ENCODE measurements around the gene HAVCR1. TPM values are rescaled to one million over a fixed set of nuclear protein-coding genes. Genes with fewer than 3 reads are reported as not detected.

The HAVCR1 gene
- total RNA-seq, 2 donors from 2014 or later, result not detected

GRCh38 chr5:157004893-157005551, 53.9 kb downstream of the HAVCR1 start:
- peaks cover 0 to 10% of the 10 kb centered on the region in 2 donors for H3K9me3 ChIP-seq
- H3K4me3 ChIP-seq, result no peak overlapping the region
- no peak for TF ChIP-seq CTCF (IDR thresholded peaks at IDR 0.05)
- no peaks in the 10 kb centered on the region for H3K4me1 ChIP-seq
- H3K36me3 ChIP-seq, result no peaks in the 10 kb centered on the region
- H3K27me3 ChIP-seq, result no peaks in the 10 kb centered on the region
- no peak for DNase-seq (ENCODE audit: low spot score)
- no peak overlapping the region for H3K27ac ChIP-seq

- no peak overlapping the region for H3K4me3 ChIP-seq
- no peaks in the 10 kb centered on the region for H3K9me3 ChIP-seq
- no peak for TF ChIP-seq CTCF (IDR thresholded peaks at IDR 0.05)
- no peaks in the 10 kb centered on the region for H3K27me3 ChIP-seq
- H3K27ac ChIP-seq, result no peak overlapping the region
- H3K36me3 ChIP-seq, result no peaks in the 10 kb centered on the region
- no peaks in the 10 kb centered on the region for H3K4me1 ChIP-seq
- DNase-seq (ENCODE audit: low spot score), result no peak
Measured at GRCh38 chr5:156991714-156992113, 67.2 kb downstream of the HAVCR1 start.

- no peak for DNase-seq (ENCODE audit: low spot score)
Measured at GRCh38 chr5:156984064-156984463, 74.9 kb downstream of the HAVCR1 start.

GRCh38 chr5:156981481-156981880, 77.4 kb downstream of the HAVCR1 start:
- Histone ChIP-seq H3K4me1 (no peaks in the 10 kb centered on the region), H3K9me3 (no peaks in the 10 kb centered on the region), H3K27ac (no peak overlapping the region), H3K27me3 (no peaks in the 10 kb centered on the region), H3K4me3 (no peak overlapping the region), H3K36me3 (no peaks in the 10 kb centered on the region)
- no peak for TF ChIP-seq CTCF (IDR thresholded peaks at IDR 0.05)
- DNase-seq (ENCODE audit: low spot score), result no peak

More at GRCh38 chr5:156984064-156984463, 74.9 kb downstream of the HAVCR1 start:
- Histone ChIP-seq H3K4me1 (no peaks in the 10 kb centered on the region), H3K4me3 (no peak overlapping the region), H3K36me3 (no peaks in the 10 kb centered on the region), H3K9me3 (no peaks in the 10 kb centered on the region), H3K27me3 (no peaks in the 10 kb centered on the region), H3K27ac (no peak overlapping the region)
- no peak for TF ChIP-seq CTCF (IDR thresholded peaks at IDR 0.05)

Other genes with a start within 250 kb of the HAVCR1 start
- not detected for gene PPP1R2B, start 208.8 kb downstream of the HAVCR1 start, total RNA-seq
- under 1 TPM in 1 of 2 donors, not detected in 1; 0.71 TPM for gene TIMD4, start 95.9 kb downstream of the HAVCR1 start, total RNA-seq
- gene HAVCR2, start 49.9 kb upstream of the HAVCR1 start, total RNA-seq, result 1 to 10 TPM; 1.8 to 3.7 TPM
- 1 to 10 TPM; 6.2 to 6.8 TPM for gene MED7, start 83.7 kb upstream of the HAVCR1 start, total RNA-seq
- not detected for gene GARIN3, start 107.1 kb upstream of the HAVCR1 start, total RNA-seq
- gene ITK, start 121.7 kb upstream of the HAVCR1 start, total RNA-seq, result under 1 TPM; 0.33 to 0.90 TPM
- gene CYFIP2, start 207.0 kb upstream of the HAVCR1 start, total RNA-seq, result 10 to 100 TPM; 51.5 to 55.4 TPM